ENCODE measurements around the gene TMEM167B. TPM values are rescaled to one million over a fixed set of nuclear protein-coding genes. Genes with fewer than 3 reads are reported as not detected.
A peak's percentile ranks its signal among the peaks of the same experiment; 100 is the strongest.

Gene TMEM167B
- total and polyA plus RNA-seq, 2 of the 8 experiments (the other 6 are each of a cell fraction or from before 2014, with no cell fraction given) = 3.6 to 14.8 TPM

DNA sequence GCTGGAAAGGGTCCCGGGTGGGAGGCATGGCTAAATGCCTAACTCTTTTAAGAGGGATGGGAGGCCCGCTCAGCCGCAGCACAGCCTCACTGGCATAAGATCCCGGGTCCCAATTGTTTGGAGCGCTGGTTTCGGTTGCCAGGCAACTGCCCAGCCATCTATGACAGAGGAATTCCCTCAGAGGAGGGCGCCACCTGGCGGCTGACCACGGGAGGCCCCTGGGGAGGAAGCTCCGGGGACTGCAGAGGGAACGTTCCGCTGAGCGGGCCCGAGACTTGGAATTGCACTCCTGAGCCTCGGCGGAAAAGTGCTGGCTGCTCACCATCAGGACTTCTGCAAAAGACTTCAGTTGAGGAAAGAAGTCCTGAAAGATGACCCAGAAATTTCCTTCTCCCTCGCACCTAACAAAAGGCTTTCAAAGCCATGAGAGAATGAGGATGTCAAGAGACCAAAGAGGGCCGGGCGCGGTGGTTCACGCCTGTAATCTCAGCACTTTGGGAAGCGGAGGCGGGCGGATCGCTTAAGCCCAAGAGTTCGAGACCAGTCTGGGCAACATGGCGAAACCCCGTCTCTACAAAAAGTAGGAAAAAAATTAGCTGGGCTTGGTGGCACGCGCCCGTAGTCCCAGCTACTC is 22.2 kb downstream of the TMEM167B start (continued):
- TF ChIP-seq CTCF (IDR thresholded peaks at IDR 0.05; ENCODE audit: control extremely low read depth in 1 of 3, insufficient read depth in 1 of 3, low read depth in 1 of 3, low read length in 3 of 3) = peak; percentile 86 to 96 (median 92)
- TF ChIP-seq RFX5 (IDR thresholded peaks at IDR 0.05; ENCODE audit: borderline replicate concordance, low read depth, low read length) = no peak
- no peak; the same call in 1 of the 2 replicates for TF ChIP-seq GABPA (IDR thresholded peaks at IDR 0.05; ENCODE audit: borderline replicate concordance, insufficient read depth, low read length)
- no peak for TF ChIP-seq POLR2AphosphoS5 (IDR thresholded peaks at IDR 0.05; ENCODE audit: low read depth, low read length)
- no peak for TF ChIP-seq RNF2 (IDR thresholded peaks at IDR 0.05; ENCODE audit: borderline replicate concordance, low read depth, low read length, missing control alignments, poor library complexity, severe bottlenecking)
- TF ChIP-seq SIX5 (IDR thresholded peaks at IDR 0.05; ENCODE audit: low read depth, low read length) = no peak
- TF ChIP-seq KDM1A (IDR thresholded peaks at IDR 0.05; ENCODE audit: borderline replicate concordance, low read length) = no peak
- peak in 1 of 2 experiments; percentile 73; a peak in 1 of 3 replicates for TF ChIP-seq EP300 (IDR thresholded peaks at IDR 0.05; ENCODE audit: borderline replicate concordance in 1 of 2, low read depth in 2 of 2, low read length in 2 of 2)
- no peak for TF ChIP-seq NANOG (IDR thresholded peaks at IDR 0.05; ENCODE audit: insufficient read depth, low read depth, low read length, poor library complexity, severe bottlenecking)
- TF ChIP-seq, protein P1, sequence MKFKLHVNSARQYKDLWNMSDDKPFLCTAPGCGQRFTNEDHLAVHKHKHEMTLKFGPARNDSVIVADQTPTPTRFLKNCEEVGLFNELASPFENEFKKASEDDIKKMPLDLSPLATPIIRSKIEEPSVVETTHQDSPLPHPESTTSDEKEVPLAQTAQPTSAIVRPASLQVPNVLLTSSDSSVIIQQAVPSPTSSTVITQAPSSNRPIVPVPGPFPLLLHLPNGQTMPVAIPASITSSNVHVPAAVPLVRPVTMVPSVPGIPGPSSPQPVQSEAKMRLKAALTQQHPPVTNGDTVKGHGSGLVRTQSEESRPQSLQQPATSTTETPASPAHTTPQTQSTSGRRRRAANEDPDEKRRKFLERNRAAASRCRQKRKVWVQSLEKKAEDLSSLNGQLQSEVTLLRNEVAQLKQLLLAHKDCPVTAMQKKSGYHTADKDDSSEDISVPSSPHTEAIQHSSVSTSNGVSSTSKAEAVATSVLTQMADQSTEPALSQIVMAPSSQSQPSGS (IDR thresholded peaks at IDR 0.05; ENCODE audit: low read length) = no peak
- TF ChIP-seq ASH2L (IDR thresholded peaks at IDR 0.05; ENCODE audit: low read length) = peak; percentile 31
- no peak for TF ChIP-seq HDAC6 (IDR thresholded peaks at IDR 0.05; ENCODE audit: low read depth, low read length)
- no peak for TF ChIP-seq RBBP5 (IDR thresholded peaks at IDR 0.05; ENCODE audit: borderline replicate concordance, low read depth, low read length)
- TF ChIP-seq RXRA (IDR thresholded peaks at IDR 0.05; ENCODE audit: insufficient read depth, low read depth, low read length) = no peak
- TF ChIP-seq SP1 (IDR thresholded peaks at IDR 0.05; ENCODE audit: low read depth, low read length) = no peak; the same call in 1 of the 2 replicates
- TF ChIP-seq NRF1 (IDR thresholded peaks at IDR 0.05; ENCODE audit: low read depth, low read length) = no peak
- no peak for TF ChIP-seq EGR1 (IDR thresholded peaks at IDR 0.05; ENCODE audit: borderline replicate concordance, low read depth, low read length)
- TF ChIP-seq HDAC2 (IDR thresholded peaks at IDR 0.05; ENCODE audit: borderline replicate concordance in 1 of 2, low read depth in 2 of 2, low read length in 2 of 2) = peak in 1 of 2 experiments; percentile 47; a peak in 1 of 4 replicates

Data from H1 (cell line).